Heart left ventricle (tissue), 13 donors: Measurements from ENCODE around the gene RELL1.

ENCODE experiments used
- POLR2A ChIP-seq, 2 donors: fragments of 450-650 bp; IDR thresholded peaks; one replicate each; pipeline ENCODE4 v1.6.1; 2017; ENCODE audit warnings: antibody characterized with exemption in 2 of 2, mild to moderate bottlenecking in 2 of 2, moderate library complexity in 2 of 2
- TF ChIP-seq, protein P1 (sequence below), 12 donors: fragments of 200-600 bp; sonication (generic) in 4 of 12; IDR thresholded peaks; one replicate each; pipeline versions ENCODE4 v1.5.0 to v1.8.0; 2018 to 2022; ENCODE audit warnings: antibody characterized with exemption in 12 of 12, mild to moderate bottlenecking in 5 of 12
- donor health status: ischemic (EF 13 %, LVEDD 7.1; RV severe dilation, severe dysfunction).
- donor health status: DM: no; HTN: yes; CAD: no.
- donor health status: DM: no; HTN: no; CAD: no.
- donor health status: ischemic (EF 25% LVEDD 6.9; RV normal size, moderate dysfunction).
- donor health status: ischemic (EF 25% LVEDD 5.7; RV mildly dilated, moderate dysfunction).
- donor health status: ischemic (EF 35%, LVEDD 5.7; RV mildly dilated, moderate dysfunction).
- donor health status: nonischemic (EF 11% LVEDD 7.7; RV severe dilation, severe dysfunction).
- donor health status: DM: yes; HTN: yes; CAD: no.
- donor health status: PGD.
- donor health status: ischemic (EF 29% LVEDD 5.4; RV normal size, mild dysfunction).
- donor health status: nonischemic (EF 23%, LVEDD 6.1; RV moderate dilation, normal function).

DNA sequence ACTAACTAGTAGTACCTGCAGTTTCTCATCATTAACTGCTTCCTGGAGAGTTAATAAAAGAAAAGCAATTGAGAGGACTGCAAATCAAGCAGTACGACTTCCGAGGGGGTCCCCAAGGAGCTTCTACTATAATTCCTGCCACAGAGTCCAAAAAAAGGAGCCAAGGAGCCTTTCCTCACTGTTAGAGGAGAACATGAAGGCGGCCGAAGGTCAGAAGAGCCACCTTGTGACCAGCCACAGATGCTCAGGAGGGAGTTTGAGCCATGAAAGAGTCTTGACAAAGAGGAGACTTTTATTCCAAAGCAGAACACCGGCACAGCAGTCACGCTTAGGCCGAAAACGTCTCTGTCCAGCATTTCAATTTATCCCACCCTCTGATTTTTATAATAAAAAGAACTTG, 62.2 kb downstream of the RELL1 start:
- TF ChIP-seq, protein P1, sequence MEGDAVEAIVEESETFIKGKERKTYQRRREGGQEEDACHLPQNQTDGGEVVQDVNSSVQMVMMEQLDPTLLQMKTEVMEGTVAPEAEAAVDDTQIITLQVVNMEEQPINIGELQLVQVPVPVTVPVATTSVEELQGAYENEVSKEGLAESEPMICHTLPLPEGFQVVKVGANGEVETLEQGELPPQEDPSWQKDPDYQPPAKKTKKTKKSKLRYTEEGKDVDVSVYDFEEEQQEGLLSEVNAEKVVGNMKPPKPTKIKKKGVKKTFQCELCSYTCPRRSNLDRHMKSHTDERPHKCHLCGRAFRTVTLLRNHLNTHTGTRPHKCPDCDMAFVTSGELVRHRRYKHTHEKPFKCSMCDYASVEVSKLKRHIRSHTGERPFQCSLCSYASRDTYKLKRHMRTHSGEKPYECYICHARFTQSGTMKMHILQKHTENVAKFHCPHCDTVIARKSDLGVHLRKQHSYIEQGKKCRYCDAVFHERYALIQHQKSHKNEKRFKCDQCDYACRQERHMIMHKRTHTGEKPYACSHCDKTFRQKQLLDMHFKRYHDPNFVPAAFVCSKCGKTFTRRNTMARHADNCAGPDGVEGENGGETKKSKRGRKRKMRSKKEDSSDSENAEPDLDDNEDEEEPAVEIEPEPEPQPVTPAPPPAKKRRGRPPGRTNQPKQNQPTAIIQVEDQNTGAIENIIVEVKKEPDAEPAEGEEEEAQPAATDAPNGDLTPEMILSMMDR (IDR thresholded peaks at IDR 0.05) = no peak
- TF ChIP-seq POLR2A (IDR thresholded peaks at IDR 0.05) = no peak
